Ureter (tissue), 1 donor: ENCODE results near the gene HTATIP2. TPM values are rescaled to one million over a fixed set of nuclear protein-coding genes. Genes with fewer than 3 reads are reported as not detected.

Experiments used
- total RNA-seq: library from RNA; stranded (reverse); gene quantifications from one replicate; pipeline ENCODE4 v1.2.4, GENCODE V29; 2023
- donor health status: DM: yes; HTN: yes; CAD: no.

HTATIP2 gene
- total RNA-seq, 1 donor from 2014 or later: 29.2 TPM

Other genes with a start within 250 kb of the HTATIP2 start
- gene DBX1, start 203.2 kb upstream of the HTATIP2 start, total RNA-seq: not detected
- 26.5 TPM for gene PRMT3, start 24.0 kb downstream of the HTATIP2 start, total RNA-seq
- not detected for gene SLC6A5, start 235.9 kb downstream of the HTATIP2 start, total RNA-seq